Kidney capillary endothelial cell (primary cell): ENCODE results near the gene ARHGAP36.

Source experiments
- DNase-seq: peaks from one replicate; pipeline ENCODE4 v3.0.0-alpha.2; 2018; ENCODE audit warnings: low spot score

ARHGAP36 gene

GRCh38 chrX:131072871-131073571 is 14.9 kb downstream of the ARHGAP36 start:
- DNase-seq = no peak

DNA sequence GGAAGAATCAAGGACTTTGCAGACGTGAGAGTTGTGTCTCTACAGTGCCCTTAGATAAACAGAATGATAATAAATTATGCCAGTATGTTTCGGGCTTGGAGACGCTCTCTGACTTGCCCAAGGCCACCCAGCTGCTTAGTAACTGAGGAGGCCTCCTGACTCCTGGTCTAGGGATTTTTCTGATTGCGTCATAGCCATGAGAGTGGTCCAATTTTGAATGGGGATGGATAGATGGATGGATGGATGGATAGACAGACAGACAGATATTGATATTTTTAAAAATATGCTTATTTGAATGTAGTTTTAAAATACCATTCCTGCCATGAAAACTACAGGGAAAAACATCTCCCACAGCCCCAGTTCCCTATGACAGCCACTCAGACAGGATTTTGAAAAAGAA is 15.5 kb downstream of the ARHGAP36 start:
- DNase-seq = no peak

GRCh38 chrX:131081772-131082740 is 23.9 kb downstream of the ARHGAP36 start:
- no peak for DNase-seq

- DNase-seq = no peak
Measured at GRCh38 chrX:131083510-131084142, 25.5 kb downstream of the ARHGAP36 start.

- DNase-seq = no peak
Measured at GRCh38 chrX:131084145-131084544, 26.0 kb downstream of the ARHGAP36 start.

GRCh38 chrX:131136776-131137175 is 78.6 kb downstream of the ARHGAP36 start:
- no peak for DNase-seq

- no peak for DNase-seq
Measured at GRCh38 chrX:131139072-131139471, 80.9 kb downstream of the ARHGAP36 start.
